Hepatocyte (in vitro differentiated cells): ENCODE measurements around the gene PHF21B.

Experiments
- EZH2 ChIP-seq: fragments of 200-600 bp; sonication (generic); IDR thresholded peaks from 2 replicates; pipeline ENCODE4 v1.6.1; 2016; ENCODE audit warnings: antibody characterized with exemption, mild to moderate bottlenecking, borderline replicate concordance
- EZH2phosphoT487 ChIP-seq: fragments of 200-600 bp; sonication (generic); IDR thresholded peaks from one replicate; pipeline ENCODE4 v1.6.1; 2018; ENCODE audit warnings: antibody characterized with exemption, mild to moderate bottlenecking, low read depth, moderate library complexity; ENCODE audit not compliant: unreplicated experiment, severe bottlenecking
- TF ChIP-seq, protein P1 (sequence below): fragments of 200-600 bp; sonication (generic); IDR thresholded peaks from 2 replicates; pipeline ENCODE4 v1.5.1; 2016; ENCODE audit warnings: antibody characterized with exemption, mild to moderate bottlenecking; ENCODE audit not compliant: poor library complexity

- TF ChIP-seq, protein P1, sequence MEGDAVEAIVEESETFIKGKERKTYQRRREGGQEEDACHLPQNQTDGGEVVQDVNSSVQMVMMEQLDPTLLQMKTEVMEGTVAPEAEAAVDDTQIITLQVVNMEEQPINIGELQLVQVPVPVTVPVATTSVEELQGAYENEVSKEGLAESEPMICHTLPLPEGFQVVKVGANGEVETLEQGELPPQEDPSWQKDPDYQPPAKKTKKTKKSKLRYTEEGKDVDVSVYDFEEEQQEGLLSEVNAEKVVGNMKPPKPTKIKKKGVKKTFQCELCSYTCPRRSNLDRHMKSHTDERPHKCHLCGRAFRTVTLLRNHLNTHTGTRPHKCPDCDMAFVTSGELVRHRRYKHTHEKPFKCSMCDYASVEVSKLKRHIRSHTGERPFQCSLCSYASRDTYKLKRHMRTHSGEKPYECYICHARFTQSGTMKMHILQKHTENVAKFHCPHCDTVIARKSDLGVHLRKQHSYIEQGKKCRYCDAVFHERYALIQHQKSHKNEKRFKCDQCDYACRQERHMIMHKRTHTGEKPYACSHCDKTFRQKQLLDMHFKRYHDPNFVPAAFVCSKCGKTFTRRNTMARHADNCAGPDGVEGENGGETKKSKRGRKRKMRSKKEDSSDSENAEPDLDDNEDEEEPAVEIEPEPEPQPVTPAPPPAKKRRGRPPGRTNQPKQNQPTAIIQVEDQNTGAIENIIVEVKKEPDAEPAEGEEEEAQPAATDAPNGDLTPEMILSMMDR: no peak
- TF ChIP-seq EZH2 (no peak), EZH2phosphoT487 (no peak)
These were observed 169.0 kb downstream of the PHF21B start for GRCh38 chr22:44840611-44841322.
